HepG2 (cell line): ENCODE measurements around the gene BCL11B. TPM values are rescaled to one million over a fixed set of nuclear protein-coding genes. Genes with fewer than 3 reads are reported as not detected.

Source experiments
- ATAC-seq: fragments of 200-7000 bp; cut with Tn5 transposase; 3 replicates; pipeline ENCODE4 v1.9.1; 2020; ENCODE audit warnings: mild to moderate bottlenecking, moderate library complexity
- BruUV-seq: library from RNA; stranded (reverse); fragments of 400-500 nt; replicated peaks from 2 replicates; lab custom pipeline; 2021; lab: Mats Ljungman, UMichigan
- CTCF ChIA-PET: fragments of 300-600 bp; formaldehyde crosslinking; extraction: SDS; loops from one replicate; lab custom pipeline; 2021; ENCODE audit warnings: low total read pairs, inconsistent platforms, low intra/inter-chr PET ratio; lab: Yijun Ruan, JAX
- POLR2A ChIA-PET: fragments of 350-600 bp; sonication (Branson Sonifier 250); formaldehyde crosslinking; loops from one replicate; lab custom pipeline; 2020; ENCODE audit warnings: antibody characterized with exemption, inconsistent platforms; lab: Yijun Ruan, JAX
- DNase-seq: peaks from one replicate; pipeline ENCODE4 v3.0.0-alpha.2; 2015; ENCODE audit warnings: low spot score
- FAIRE-seq: peaks from 3 replicates; lab custom pipeline; 2011; peaks lifted over from hg19 to GRCh38; lab: Jason Lieb, UNC
- H2AFZ ChIP-seq: one replicate; pipeline ENCODE4 v1.6.1; 2011; ENCODE audit warnings: low read length, inconsistent platforms
- H3K27ac ChIP-seq: fragments of 300-600 bp; 3 replicates; pipeline ENCODE4 v1.8.0; 2011; ENCODE audit warnings: mixed run types, mild to moderate bottlenecking, mixed read lengths, low read length, inconsistent platforms; ENCODE audit not compliant: insufficient read depth; ENCODE audit errors: extremely low read length
- H3K27me3 ChIP-seq, 2 experiments: fragments of 200-600 bp in 1 of 2; 2 replicates in 1 of 2; 3 replicates in 1 of 2; pipeline versions ENCODE4 v1.6.0 to v1.8.0; 2011; ENCODE audit warnings: low read length in 2 of 2, mild to moderate bottlenecking in 2 of 2, moderate library complexity in 2 of 2, inconsistent platforms in 1 of 2; ENCODE audit not compliant: insufficient read depth in 2 of 2, control insufficient read depth in 1 of 2
- H3K36me3 ChIP-seq, 2 experiments: fragments of 200-600 bp in 1 of 2; replicated peaks in 1 of 2; 2 replicates in 1 of 2; 3 replicates in 1 of 2; pipeline versions ENCODE4 v1.5.1 to v1.8.0; 2011; ENCODE audit warnings: low read length in 2 of 2, inconsistent platforms in 1 of 2; ENCODE audit not compliant: insufficient read depth in 2 of 2, control insufficient read depth in 1 of 2
- H3K4me1 ChIP-seq: 2 replicates; pipeline ENCODE4 v1.5.1; 2012; ENCODE audit warnings: low read length, inconsistent platforms; ENCODE audit not compliant: insufficient read depth
- H3K4me2 ChIP-seq: 2 replicates; pipeline ENCODE4 v1.6.0; 2011; ENCODE audit warnings: low read depth, low read length, inconsistent platforms
- H3K4me3 ChIP-seq, 3 experiments: fragments of 200-600 bp in 1 of 3; sonication (generic), shearing (Covaris generic) in 1 of 3; replicated peaks in 1 of 3; 2 replicates each; pipeline ENCODE4 v1.5.1; 2011 to 2016; ENCODE audit warnings: low read length in 3 of 3, inconsistent platforms in 2 of 3, low read depth in 2 of 3, mild to moderate bottlenecking in 2 of 3, control low read depth in 1 of 3, mixed read lengths in 1 of 3; ENCODE audit not compliant: insufficient read depth in 1 of 3
- H3K79me2 ChIP-seq: one replicate; pipeline ENCODE4 v1.6.1; 2011; ENCODE audit warnings: low read length, inconsistent platforms; ENCODE audit not compliant: insufficient read depth
- H3K9ac ChIP-seq: 2 replicates; pipeline ENCODE4 v1.6.0; 2011; ENCODE audit warnings: mild to moderate bottlenecking, low read depth, low read length, inconsistent platforms; ENCODE audit not compliant: insufficient read depth
- H3K9me3 ChIP-seq: 2 replicates; pipeline ENCODE4 v1.5.1; 2012; ENCODE audit warnings: mild to moderate bottlenecking, low read length
- H4K20me1 ChIP-seq: 2 replicates; pipeline ENCODE4 v1.6.0; 2011; ENCODE audit warnings: inconsistent platforms, mild to moderate bottlenecking, low read length, moderate library complexity; ENCODE audit not compliant: insufficient read depth
- CENPX ChIP-seq: sonication (generic); formaldehyde crosslinking; IDR thresholded peaks from 2 replicates; pipeline ENCODE4 v1.9.0; 2021; ENCODE audit warnings: mild to moderate bottlenecking, missing genetic modification reagents, moderate library complexity
- CHD2 ChIP-seq: IDR thresholded peaks from 2 replicates; pipeline ENCODE4 v1.6.1; 2011; ENCODE audit warnings: low read depth, low read length, improper control_type of control experiment
- GTF2F1 ChIP-seq: fragments of 150-350 bp; IDR thresholded peaks from 2 replicates; pipeline ENCODE4 v1.6.1; 2014; ENCODE audit warnings: low read length
- NFE2 ChIP-seq: sonication (generic); formaldehyde crosslinking; IDR thresholded peaks from 2 replicates; pipeline ENCODE4 v1.4.0; 2020; ENCODE audit warnings: missing genetic modification reagents
- REXO4 ChIP-seq: sonication (generic); formaldehyde crosslinking; IDR thresholded peaks from 2 replicates; pipeline ENCODE4 v1.8.0; 2022; ENCODE audit warnings: missing genetic modification reagents, mild to moderate bottlenecking, borderline replicate concordance
- SALL1 ChIP-seq: sonication (generic); formaldehyde crosslinking; IDR thresholded peaks from 2 replicates; pipeline ENCODE4 v1.8.0; 2022; ENCODE audit warnings: mild to moderate bottlenecking, missing genetic modification reagents
- SKIL ChIP-seq: sonication (generic); formaldehyde crosslinking; IDR thresholded peaks from 2 replicates; pipeline ENCODE4 v1.8.0; 2022; ENCODE audit warnings: missing genetic modification reagents, mild to moderate bottlenecking, moderate library complexity, borderline replicate concordance
- THRA ChIP-seq: sonication (generic); formaldehyde crosslinking; IDR thresholded peaks from 2 replicates; pipeline ENCODE4 v1.4.0; 2020; ENCODE audit warnings: missing genetic modification reagents, borderline replicate concordance
- ZBTB49 ChIP-seq: sonication (generic); formaldehyde crosslinking; IDR thresholded peaks from 2 replicates; pipeline ENCODE4 v1.4.0; 2020; ENCODE audit warnings: missing genetic modification reagents, borderline replicate concordance
- ZNF20 ChIP-seq: sonication (generic); formaldehyde crosslinking; IDR thresholded peaks from 2 replicates; pipeline ENCODE4 v1.4.0; 2020; ENCODE audit warnings: mild to moderate bottlenecking, moderate library complexity, missing genetic modification reagents
- ZNF367 ChIP-seq: sonication (generic); formaldehyde crosslinking; IDR thresholded peaks from 2 replicates; pipeline ENCODE4 v1.4.0; 2020; ENCODE audit warnings: missing genetic modification reagents, borderline replicate concordance
- ZNF563 ChIP-seq: sonication (generic); formaldehyde crosslinking; IDR thresholded peaks from 2 replicates; pipeline ENCODE4 v1.8.0; 2022; ENCODE audit warnings: mild to moderate bottlenecking, moderate library complexity, missing genetic modification reagents
- ZSCAN29 ChIP-seq: sonication (generic); formaldehyde crosslinking; conservative IDR thresholded peaks from 2 replicates; pipeline ENCODE4 v1.4.0; 2020; ENCODE audit warnings: mild to moderate bottlenecking, missing genetic modification reagents
- WGBS: methylation state at CpG from one replicate; pipeline ENCODE4 v1.1.6; 2017; ENCODE audit warnings: low lambda C conversion rate; 5-methylcytosine and 5-hydroxymethylcytosine counted together
- in situ Hi-C: cut with HindIII; loops from 2 replicates; pipeline ENCODE4 v1.10.0; 2017; ENCODE audit warnings: low pct_unique_long_range_greater_than_20kb; ENCODE audit not compliant: extremely low pct_ligation_motif_present
- intact Hi-C: fragments of 100-400 bp; cut with micrococcal nuclease; formaldehyde crosslinking; loops from one replicate; pipeline ENCODE4 v1.10.0; 2022; ENCODE audit not compliant: unreplicated experiment
- polyA plus RNA-seq, 8 experiments: library from polyadenylated mRNA; depleted of rRNA in 3 of 8; stranded (reverse) in 7 of 8; unstranded in 1 of 8; fragments of >200 nt; fragmentation: Illumina TruSeq in 4 of 8; extraction: Trizol in 4 of 8; gene quantifications; 2 replicates each; pipeline versions ENCODE4 v1.2.1 to v1.2.3, GENCODE V29; 2011 to 2016; ENCODE audit warnings: low read depth in 4 of 8, missing spikeins in 1 of 8, mixed read lengths in 1 of 8; ENCODE audit not compliant: insufficient read depth in 1 of 8
- total RNA-seq, 5 experiments: library from RNA; depleted of rRNA; stranded (reverse); fragments of >200 nt; fragmentation: Illumina TruSeq; extraction: Trizol; gene quantifications; 2 replicates each; pipeline ENCODE4 v1.2.3, GENCODE V29; 2016; ENCODE audit warnings: low read depth in 1 of 5

BCL11B gene
- total and polyA plus RNA-seq, 2 of the 13 experiments (the other 11 are each of a cell fraction or from before 2014, with no cell fraction given): not detected

GRCh38 chr14:99253890-99254289, 18.1 kb downstream of the BCL11B start:
- peaks cover 0 to 40% of the 10 kb centered on the region in 2 experiments; a peak in 4 of 5 replicates for H3K27me3 ChIP-seq
- no CpG with 5 or more reads among the region's 7 CpGs for WGBS
- no peaks in the 10 kb centered on the region for H3K9me3 ChIP-seq
- intact Hi-C loops (no loop called here), in situ Hi-C loops (loop anchor here (25.0 kb wide), 2 partner anchors 1117 to 1267 kb away; no protein-coding TSS in a partner anchor)
- H3K9ac ChIP-seq: no peak overlapping the region
- no peak for TF ChIP-seq ZNF20
- no peak for TF ChIP-seq ZSCAN29
- TF ChIP-seq ZNF367 (CRISPR knock-in tag): no peak
- TF ChIP-seq CHD2: no peak
- no peak for TF ChIP-seq GTF2F1
- no peak for TF ChIP-seq SALL1 (CRISPR knock-in tag)
- no peak for TF ChIP-seq CENPX (CRISPR knock-in tag)
- TF ChIP-seq ZNF563 (CRISPR knock-in tag): no peak
- no peak for TF ChIP-seq REXO4 (CRISPR knock-in tag)
- no peak for TF ChIP-seq NFE2 (CRISPR knock-in tag)
- TF ChIP-seq THRA (CRISPR knock-in tag): no peak
- no peak for TF ChIP-seq ZBTB49 (CRISPR knock-in tag)
- no peak for TF ChIP-seq SKIL (CRISPR knock-in tag)
- no peak overlapping the region for H3K4me3 ChIP-seq
- H3K27ac ChIP-seq: no peak overlapping the region
- no peaks in the 10 kb centered on the region for H3K4me1 ChIP-seq
- ATAC-seq (no peak), FAIRE-seq (no peak), DNase-seq (no peak)
- BruUV-seq: no TSS peak
- no peak overlapping the region for H2AFZ ChIP-seq
- POLR2A ChIA-PET: no interaction called here
- H4K20me1 ChIP-seq: no peaks in the 10 kb centered on the region
- CTCF ChIA-PET: no interaction called here
- H3K4me2 ChIP-seq: no peak overlapping the region
- H3K36me3 ChIP-seq: no peaks in the 10 kb centered on the region
- no peaks in the 10 kb centered on the region for H3K79me2 ChIP-seq
